GM23338 (cell line): ENCODE results near the gene ASB16. TPM values are rescaled to one million over a fixed set of nuclear protein-coding genes. Genes with fewer than 3 reads are reported as not detected.

ENCODE experiments used
- ATAC-seq: fragments of 200-7000 bp; cut with Tn5 transposase; 3 replicates; pipeline ENCODE4 v1.9.1; 2020
- DNase-seq: peaks from one replicate; pipeline ENCODE4 v3.0.0-alpha.2; 2015; ENCODE audit warnings: low spot score
- H2AFZ ChIP-seq: fragments of 200-600 bp; sonication (generic); 2 replicates; pipeline ENCODE4 v1.8.0; 2016; ENCODE audit warnings: antibody characterized with exemption, mild to moderate bottlenecking, moderate library complexity
- H3F3A ChIP-seq: fragments of 200-600 bp; sonication (generic); replicated peaks from 2 replicates; pipeline ENCODE4 v1.8.0; 2017; ENCODE audit warnings: antibody characterized with exemption, mixed run types, low read depth
- H3K27ac ChIP-seq: fragments of 200-600 bp; sonication (generic); 2 replicates; pipeline ENCODE4 v1.6.1; 2016; ENCODE audit warnings: low read depth
- H3K27me3 ChIP-seq: fragments of 200-600 bp; sonication (generic); 2 replicates; pipeline ENCODE4 v1.8.0; 2016; ENCODE audit warnings: mild to moderate bottlenecking, mixed run types, moderate library complexity; ENCODE audit not compliant: insufficient read depth
- H3K36me3 ChIP-seq: fragments of 200-600 bp; sonication (generic); 2 replicates; pipeline ENCODE4 v1.8.0; 2016; ENCODE audit warnings: mild to moderate bottlenecking; ENCODE audit not compliant: insufficient read depth
- H3K4me1 ChIP-seq: fragments of 200-600 bp; sonication (generic); 2 replicates; pipeline ENCODE4 v1.8.0; 2016; ENCODE audit warnings: mild to moderate bottlenecking, moderate library complexity; ENCODE audit not compliant: insufficient read depth
- H3K4me2 ChIP-seq: fragments of 200-600 bp; sonication (generic); 2 replicates; pipeline ENCODE4 v1.7.1; 2017; ENCODE audit warnings: mixed run types
- H3K4me3 ChIP-seq: fragments of 200-600 bp; sonication (generic); 2 replicates; pipeline ENCODE4 v1.6.1; 2016; ENCODE audit warnings: mixed run types
- H3K79me2 ChIP-seq: fragments of 200-600 bp; sonication (generic); replicated peaks from 2 replicates; pipeline ENCODE4 v1.8.0; 2017; ENCODE audit warnings: mild to moderate bottlenecking; ENCODE audit not compliant: insufficient read depth
- H3K9me2 ChIP-seq: fragments of 200-600 bp; sonication (generic); 2 replicates; pipeline ENCODE4 v1.8.0; 2017; ENCODE audit not compliant: insufficient read depth
- H4K20me1 ChIP-seq: fragments of 200-600 bp; sonication (generic); replicated peaks from 2 replicates; pipeline ENCODE4 v1.8.0; 2017; ENCODE audit warnings: mild to moderate bottlenecking; ENCODE audit not compliant: insufficient read depth
- H3K27ac Mint-ChIP-seq: 2 replicates; pipeline ENCODE4 v1.8.0; 2020; ENCODE audit warnings: inconsistent platforms, mild to moderate bottlenecking, moderate library complexity, mixed read lengths
- H3K27me3 Mint-ChIP-seq: 3 replicates; pipeline ENCODE4 v1.8.0; 2022; ENCODE audit warnings: low read depth, mild to moderate bottlenecking, moderate library complexity, mixed read lengths, inconsistent platforms; ENCODE audit not compliant: insufficient read depth, poor library complexity
- H3K36me3 Mint-ChIP-seq: 3 replicates; pipeline ENCODE4 v1.8.0; 2021; ENCODE audit warnings: low read depth, mild to moderate bottlenecking, inconsistent platforms, moderate library complexity, mixed read lengths
- H3K4me1 Mint-ChIP-seq: 3 replicates; pipeline ENCODE4 v1.8.0; 2020; ENCODE audit warnings: mild to moderate bottlenecking, inconsistent platforms, mixed read lengths
- H3K4me3 Mint-ChIP-seq: 3 replicates; pipeline ENCODE4 v1.8.0; 2021; ENCODE audit warnings: moderate library complexity, mild to moderate bottlenecking, inconsistent platforms, mixed read lengths
- H3K9me3 Mint-ChIP-seq: 3 replicates; pipeline ENCODE4 v1.8.0; 2020; ENCODE audit warnings: moderate library complexity, mild to moderate bottlenecking, inconsistent platforms, mixed read lengths
- CREB1 ChIP-seq: fragments of 250-450 bp; sonication (Bioruptor Pico); IDR thresholded peaks from 2 replicates; pipeline ENCODE4 v1.5.0; 2020; ENCODE audit warnings: low read depth, mild to moderate bottlenecking, moderate library complexity
- CTCF ChIP-seq, 2 experiments: fragments of 200-600 bp in 1 of 2; sonication (generic) in 1 of 2; conservative IDR thresholded peaks; 2 replicates each; pipeline versions ENCODE4 v1.5.1 to v1.6.1; 2016 to 2017; ENCODE audit warnings: antibody characterized with exemption in 2 of 2, low read depth in 2 of 2, mild to moderate bottlenecking in 2 of 2, moderate library complexity in 1 of 2
- EZH2 ChIP-seq: fragments of 200-600 bp; sonication (generic); IDR thresholded peaks from one replicate; pipeline ENCODE4 v1.8.0; 2017; ENCODE audit warnings: antibody characterized with exemption, mild to moderate bottlenecking, low read depth; ENCODE audit not compliant: unreplicated experiment
- EZH2phosphoT487 ChIP-seq: fragments of 200-600 bp; sonication (generic); IDR thresholded peaks from one replicate; pipeline ENCODE4 v1.8.1; 2018; ENCODE audit warnings: antibody characterized with exemption; ENCODE audit not compliant: unreplicated experiment
- NANOG ChIP-seq: IDR thresholded peaks from 2 replicates; pipeline ENCODE4 v1.6.1; 2016; ENCODE audit warnings: antibody characterized with exemption, borderline replicate concordance
- POLR2AphosphoS5 ChIP-seq: IDR thresholded peaks from 2 replicates; pipeline ENCODE4 v1.6.1; 2016; ENCODE audit warnings: antibody characterized with exemption, low read depth
- STAT1 ChIP-seq: IDR thresholded peaks from one replicate; pipeline ENCODE4 v1.6.1; 2016; ENCODE audit warnings: antibody characterized with exemption; ENCODE audit not compliant: unreplicated experiment
- ZNF462 ChIP-seq: fragments of 250-450 bp; sonication (Bioruptor Pico); IDR thresholded peaks from 2 replicates; pipeline ENCODE4 v1.5.0; 2020; ENCODE audit warnings: mild to moderate bottlenecking, moderate library complexity
- polyA plus RNA-seq: library from polyadenylated mRNA; unstranded; fragments of >200 nt; fragmentation: Nextera tagmentation; extraction: Ambion mirVana; gene quantifications from 2 replicates; pipeline ENCODE4 v1.2.1, GENCODE V29; 2016
- total RNA-seq: library from RNA; depleted of rRNA; stranded (reverse); fragments of >200 nt; shearing (Covaris generic); gene quantifications from 2 replicates; pipeline ENCODE4 v1.2.3, GENCODE V29; 2014

The ASB16 gene
- total and polyA plus RNA-seq, 2 experiments from 2014 or later = 0.47 TPM; not detected in 1

- no peak for TF ChIP-seq ZNF462 (CRISPR knock-in tag)
These were observed 44.4 kb downstream of the ASB16 start (continued) for GRCh38 chr17:44214896-44215295.

GRCh38 chr17:44216173-44216572 lies 45.7 kb downstream of the ASB16 start:
- Histone ChIP-seq H3K9me2 (no peaks in the 10 kb centered on the region), H3K36me3 (peaks cover 15% of the 10 kb centered on the region), H3K4me2 (no peak overlapping the region), H3K27ac (no peak overlapping the region), H2AFZ (no peak overlapping the region), H3K27me3 (no peaks in the 10 kb centered on the region), H3F3A (peaks cover 20% of the 10 kb centered on the region; the same call in 1 of the 2 replicates), H3K4me3 (no peak overlapping the region), H3K79me2 (peaks cover 24% of the 10 kb centered on the region), H4K20me1 (no peaks in the 10 kb centered on the region; the same call in none of the 2 replicates), H3K4me1 (peaks cover 6% of the 10 kb centered on the region; the same call in 1 of the 2 replicates)
- Mint-ChIP-seq H3K36me3 (peaks cover 61% of the 10 kb centered on the region), H3K27me3 (peaks cover 23% of the 10 kb centered on the region), H3K4me3 (no peak overlapping the region; the same call in 2 of the 3 replicates), H3K9me3 (no peaks in the 10 kb centered on the region), H3K4me1 (peaks cover 18% of the 10 kb centered on the region), H3K27ac (no peak overlapping the region)
- ATAC-seq (no peak), DNase-seq (no peak)
- TF ChIP-seq EZH2phosphoT487 = no peak
- no peak for TF ChIP-seq NANOG
- TF ChIP-seq STAT1 = no peak
- no peak for TF ChIP-seq EZH2
- TF ChIP-seq CREB1 (CRISPR knock-in tag) = no peak
- TF ChIP-seq POLR2AphosphoS5 = no peak
- no peak for TF ChIP-seq CTCF (conservative IDR thresholded peaks at IDR 0.05; ENCODE audit: low read depth in 2 of 2)
- no peak for TF ChIP-seq ZNF462 (CRISPR knock-in tag)
